B cell (primary cell): Measurements from ENCODE around the gene ZNF280C. TPM values are rescaled to one million over a fixed set of nuclear protein-coding genes. Genes with fewer than 3 reads are reported as not detected.

ENCODE experiments used
- ATAC-seq: fragments of 200-7000 bp; cut with Tn5 transposase; one replicate; pipeline ENCODE4 v1.10.0; 2021; ENCODE audit warnings: low read depth, mild to moderate bottlenecking, moderate number of reproducible peaks, moderate library complexity
- CTCF ChIA-PET: fragments of 350-600 bp; sonication (Branson Sonifier 250); formaldehyde crosslinking; loops from one replicate; lab custom pipeline; 2021; ENCODE audit warnings: antibody characterized with exemption, inconsistent platforms; lab: Charles Lee
- POLR2A ChIA-PET: fragments of 350-600 bp; sonication (Branson Sonifier 250); formaldehyde crosslinking; loops from one replicate; lab custom pipeline; 2021; ENCODE audit warnings: antibody characterized with exemption; lab: Charles Lee
- DNase-seq: peaks from one replicate; pipeline ENCODE4 v3.0.0; 2013
- H2AFZ ChIP-seq: 2 replicates; pipeline ENCODE4 v1.6.1; 2012; ENCODE audit warnings: mild to moderate bottlenecking, low read depth, low read length; ENCODE audit not compliant: insufficient read depth, poor library complexity, severe bottlenecking
- H3K27ac ChIP-seq, 2 donors: 1 replicate in 1 of 2; 2 replicates in 1 of 2; pipeline ENCODE4 v1.5.1; 2012 to 2013; ENCODE audit warnings: low read length in 2 of 2, mild to moderate bottlenecking in 2 of 2, moderate library complexity in 1 of 2
- H3K27me3 ChIP-seq, 4 experiments: fragments of 200-600 bp in 1 of 4; sonication (generic) in 1 of 4; replicated peaks in 1 of 4; 1 replicate in 2 of 4; 2 replicates in 2 of 4; pipeline versions ENCODE4 v1.6.1 to v1.7.0; 2013 to 2016; ENCODE audit warnings: low read length in 3 of 4, mild to moderate bottlenecking in 2 of 4, mixed read lengths in 1 of 4, moderate library complexity in 1 of 4; ENCODE audit not compliant: insufficient read depth in 4 of 4, control insufficient read depth in 3 of 4; ENCODE audit errors: control extremely low read depth in 1 of 4
- H3K36me3 ChIP-seq, 2 experiments: replicated peaks in 1 of 2; 1 replicate in 1 of 2; 2 replicates in 1 of 2; pipeline versions ENCODE4 v1.6.1 to v1.7.1; 2013; ENCODE audit warnings: low read length in 1 of 2; ENCODE audit not compliant: insufficient read depth in 2 of 2, control insufficient read depth in 1 of 2; ENCODE audit errors: control extremely low read depth in 1 of 2, extremely low read depth in 1 of 2
- H3K4me1 ChIP-seq, 2 donors: fragments of 200-600 bp in 1 of 2; sonication (generic) in 1 of 2; 1 replicate in 1 of 2; 2 replicates in 1 of 2; pipeline versions ENCODE4 v1.5.1 to v1.6.1; 2013 to 2017; ENCODE audit warnings: low read length in 2 of 2; ENCODE audit not compliant: control insufficient read depth in 2 of 2, insufficient read depth in 2 of 2
- H3K4me2 ChIP-seq: replicated peaks from 2 replicates; pipeline ENCODE3; 2012; ENCODE audit warnings: mild to moderate bottlenecking, low read depth, low read length; ENCODE audit not compliant: poor library complexity, severe bottlenecking
- H3K4me3 ChIP-seq, 5 experiments: fragments of 200-600 bp in 1 of 5; sonication (generic) in 1 of 5; 1 replicate in 3 of 5; 2 replicates in 2 of 5; pipeline versions ENCODE4 v1.5.1 to v1.7.0; 2011 to 2016; ENCODE audit warnings: low read length in 4 of 5, mild to moderate bottlenecking in 4 of 5, low read depth in 2 of 5, control low read depth in 1 of 5, moderate library complexity in 1 of 5; ENCODE audit not compliant: insufficient read depth in 1 of 5; ENCODE audit errors: control extremely low read depth in 1 of 5, extremely low read depth in 1 of 5
- H3K79me2 ChIP-seq: fragments of 200-600 bp; sonication (generic); one replicate; pipeline ENCODE4 v1.6.0; 2016; ENCODE audit warnings: low read length; ENCODE audit not compliant: control insufficient read depth, insufficient read depth
- H3K9ac ChIP-seq: fragments of 200-600 bp; sonication (generic); 2 replicates; pipeline ENCODE4 v1.6.1; 2017; ENCODE audit warnings: mild to moderate bottlenecking, low read length, moderate library complexity
- H3K9me3 ChIP-seq, 3 donors: one replicate each; pipeline versions ENCODE4 v1.6.1 to v1.7.1; 2013; ENCODE audit warnings: low read length in 2 of 3; ENCODE audit not compliant: control insufficient read depth in 2 of 3, insufficient read depth in 1 of 3; ENCODE audit errors: control extremely low read depth in 1 of 3
- H4K20me1 ChIP-seq: 2 replicates; pipeline ENCODE4 v1.6.0; 2012; ENCODE audit warnings: mild to moderate bottlenecking, low read length; ENCODE audit not compliant: insufficient read depth, control insufficient read depth, poor library complexity, severe bottlenecking
- H3K27ac Mint-ChIP-seq: one replicate; pipeline ENCODE4 v1.8.0; 2021; ENCODE audit warnings: mixed read lengths
- H3K27me3 Mint-ChIP-seq: one replicate; pipeline ENCODE4 v1.8.0; 2021; ENCODE audit warnings: mixed read lengths
- H3K4me1 Mint-ChIP-seq: one replicate; pipeline ENCODE4 v1.8.0; 2021; ENCODE audit warnings: mixed read lengths
- H3K4me3 Mint-ChIP-seq: one replicate; pipeline ENCODE4 v1.8.0; 2021; ENCODE audit warnings: mixed read lengths
- H3K9me3 Mint-ChIP-seq: one replicate; pipeline ENCODE4 v1.8.0; 2022; ENCODE audit warnings: mixed read lengths; ENCODE audit not compliant: insufficient read depth
- CTCF ChIP-seq: fragments of 200-600 bp; IDR thresholded peaks from one replicate; pipeline ENCODE4 v1.8.0; 2022; ENCODE audit warnings: antibody characterized with exemption, mild to moderate bottlenecking
- EZH2 ChIP-seq: IDR thresholded peaks from 2 replicates; pipeline ENCODE4 v1.6.1; 2012; ENCODE audit warnings: borderline replicate concordance, low read depth, mild to moderate bottlenecking, moderate library complexity, low read length; ENCODE audit not compliant: insufficient read depth, poor library complexity, severe bottlenecking
- WGBS: methylation state at CpG from one replicate; pipeline ENCODE4 v1.1.5; 2013; ENCODE audit warnings: missing lambda C conversion rate; ENCODE audit not compliant: insufficient coverage; 5-methylcytosine and 5-hydroxymethylcytosine counted together
- intact Hi-C: fragments of 100-400 bp; cut with micrococcal nuclease; formaldehyde crosslinking; loops from one replicate; pipeline ENCODE4 v1.10.0; 2022
- polyA plus RNA-seq: library from polyadenylated mRNA; depleted of rRNA; stranded (reverse); fragments of >200 nt; gene quantifications from 2 replicates; pipeline ENCODE4 v1.2.3, GENCODE V29; 2012
- total RNA-seq, 2 donors: library from RNA; stranded (reverse); fragments of 120-200 nt in 1 of 2; gene quantifications; 1 replicate in 1 of 2; 2 replicates in 1 of 2; pipeline versions ENCODE4 v1.2.3 to v1.2.4, GENCODE V29; 2013 to 2022

The ZNF280C gene
- total and polyA plus RNA-seq, 2 donors (not counting 1 experiment from before 2014, with no cell fraction given): 2.3 to 7.0 TPM

GRCh38 chrX:130299279-130300009 is 30.7 kb upstream of the ZNF280C start:
- Histone ChIP-seq H2AFZ (no peak overlapping the region), H3K4me3 (no peak overlapping the region), H3K9ac (no peak overlapping the region), H3K36me3 (no peaks in the 10 kb centered on the region), H3K27ac (no peak overlapping the region), H3K27me3 (no peaks in the 10 kb centered on the region), H3K4me2 (no peak overlapping the region), H3K9me3 (no peaks in the 10 kb centered on the region), H3K79me2 (no peaks in the 10 kb centered on the region), H3K4me1 (no peaks in the 10 kb centered on the region), H4K20me1 (no peaks in the 10 kb centered on the region)
- no peak for ATAC-seq
- DNase-seq: no peak
- POLR2A ChIA-PET: no interaction called here
- TF ChIP-seq CTCF (no peak), EZH2 (no peak)
- H3K27me3 Mint-ChIP-seq: peaks cover 2% of the 10 kb centered on the region
- H3K4me3 Mint-ChIP-seq: no peak overlapping the region
- intact Hi-C loops: no loop called here
- no peaks in the 10 kb centered on the region for H3K9me3 Mint-ChIP-seq
- 91% methylated on average over 6 of the region's 19 CpGs for WGBS
- CTCF ChIA-PET: no interaction called here
- no peak overlapping the region for H3K27ac Mint-ChIP-seq
- no peaks in the 10 kb centered on the region for H3K4me1 Mint-ChIP-seq

- CTCF ChIA-PET: no interaction called here
- H3K27me3 ChIP-seq: no peaks in the 10 kb centered on the region
- H3K4me3 ChIP-seq: no peak overlapping the region
- ATAC-seq (no peak), DNase-seq (no peak)
- H3K79me2 ChIP-seq: no peaks in the 10 kb centered on the region
- no peak overlapping the region for H3K9ac ChIP-seq
- H3K27ac ChIP-seq: no peak overlapping the region
- H3K4me1 ChIP-seq: no peaks in the 10 kb centered on the region
- intact Hi-C loops: no loop called here
- Mint-ChIP-seq H3K4me3 (no peak overlapping the region), H3K9me3 (no peaks in the 10 kb centered on the region), H3K4me1 (no peaks in the 10 kb centered on the region), H3K27me3 (no peaks in the 10 kb centered on the region), H3K27ac (no peak overlapping the region)
- no peaks in the 10 kb centered on the region for H4K20me1 ChIP-seq
- H3K36me3 ChIP-seq: no peaks in the 10 kb centered on the region
- TF ChIP-seq CTCF (no peak), EZH2 (no peak)
- no peak overlapping the region for H2AFZ ChIP-seq
- no peaks in the 10 kb centered on the region for H3K9me3 ChIP-seq
- POLR2A ChIA-PET: interaction anchor here (0.6 kb wide), 1 partner anchor 69 kb away, joined by 5 read pairs; no protein-coding TSS in a partner anchor
- WGBS: no CpG with 5 or more reads among the region's 2 CpGs
- H3K4me2 ChIP-seq: no peak overlapping the region
Measured at GRCh38 chrX:130296743-130297142, 28.0 kb upstream of the ZNF280C start.
